Fibroblast of villous mesenchyme (primary cell): ENCODE measurements around the gene POU2F3. TPM values are rescaled to one million over a fixed set of nuclear protein-coding genes. Genes with fewer than 3 reads are reported as not detected.
"Not testable (repeated sequence)": the region's sequence is repeated elsewhere in the genome, so short reads cannot be mapped to it uniquely, and the experiment has no call there.

Experiments used
- DNase-seq: peaks from one replicate; pipeline ENCODE4 v3.0.0-alpha.2; 2010; ENCODE audit warnings: low read depth
- H3K4me3 ChIP-seq: 2 replicates; pipeline ENCODE4 v1.5.1; 2011; ENCODE audit warnings: low read depth, mild to moderate bottlenecking, low read length
- total RNA-seq: library from RNA; depleted of rRNA; stranded (reverse); fragments of >200 nt; gene quantifications from 2 replicates; pipeline ENCODE4 v1.2.3, GENCODE V29; 2012
- TF ChIP-seq, protein P1 (sequence below): IDR thresholded peaks from 2 replicates; pipeline ENCODE4 v1.5.1; 2012; ENCODE audit warnings: low read depth, mild to moderate bottlenecking, low read length; ENCODE audit not compliant: insufficient read depth

Gene POU2F3
- total RNA-seq, 1 donor, result under 0.01 TPM

DNA sequence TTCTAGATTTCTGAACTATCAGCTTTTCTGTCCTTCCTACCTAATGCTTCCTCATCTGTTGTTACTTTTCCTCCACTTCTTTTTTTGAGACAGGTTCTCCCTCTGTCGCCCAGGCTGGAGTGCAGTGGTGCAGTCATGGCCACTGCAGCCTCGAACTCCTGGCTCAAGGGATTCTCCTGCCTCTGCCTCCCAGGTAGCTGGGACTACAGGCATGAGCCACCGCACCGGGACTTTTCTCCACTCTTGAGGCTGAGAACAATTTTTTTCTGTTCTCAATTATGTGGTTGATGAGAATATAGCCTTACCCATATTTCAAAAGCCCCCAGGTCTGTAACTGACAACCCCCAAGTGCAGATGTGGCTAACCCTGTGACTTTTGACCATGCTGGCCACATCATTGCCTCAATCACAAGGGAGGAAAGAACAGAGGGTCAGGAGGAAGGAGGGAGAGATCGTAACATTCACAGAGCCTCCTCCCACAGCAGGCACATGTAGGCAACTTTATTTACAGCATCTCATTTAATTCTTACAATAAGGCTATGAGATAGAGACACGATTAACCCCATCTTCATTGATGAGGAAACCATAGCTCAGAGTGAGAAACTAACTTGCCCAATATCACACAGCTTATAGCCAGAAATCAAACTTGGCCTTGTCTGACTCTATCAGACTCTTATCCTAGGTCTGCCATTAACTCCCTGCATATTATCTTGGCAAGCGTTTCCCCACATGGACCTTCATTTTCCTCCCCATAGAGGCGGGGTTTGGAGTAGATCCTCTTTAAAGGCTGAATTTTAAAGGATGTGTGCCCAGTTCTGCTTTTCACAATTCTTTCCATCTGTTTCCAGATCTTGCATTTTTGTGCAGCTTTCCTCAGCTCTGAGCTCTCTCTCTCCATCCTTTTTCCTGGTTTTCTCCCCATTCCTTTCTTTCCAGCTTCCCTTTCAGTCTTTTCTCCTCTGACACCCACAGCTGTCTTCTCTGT is 9.6 kb downstream of the POU2F3 start:
- DNase-seq, result no peak
- no peak overlapping the region for H3K4me3 ChIP-seq
- TF ChIP-seq, protein P1, sequence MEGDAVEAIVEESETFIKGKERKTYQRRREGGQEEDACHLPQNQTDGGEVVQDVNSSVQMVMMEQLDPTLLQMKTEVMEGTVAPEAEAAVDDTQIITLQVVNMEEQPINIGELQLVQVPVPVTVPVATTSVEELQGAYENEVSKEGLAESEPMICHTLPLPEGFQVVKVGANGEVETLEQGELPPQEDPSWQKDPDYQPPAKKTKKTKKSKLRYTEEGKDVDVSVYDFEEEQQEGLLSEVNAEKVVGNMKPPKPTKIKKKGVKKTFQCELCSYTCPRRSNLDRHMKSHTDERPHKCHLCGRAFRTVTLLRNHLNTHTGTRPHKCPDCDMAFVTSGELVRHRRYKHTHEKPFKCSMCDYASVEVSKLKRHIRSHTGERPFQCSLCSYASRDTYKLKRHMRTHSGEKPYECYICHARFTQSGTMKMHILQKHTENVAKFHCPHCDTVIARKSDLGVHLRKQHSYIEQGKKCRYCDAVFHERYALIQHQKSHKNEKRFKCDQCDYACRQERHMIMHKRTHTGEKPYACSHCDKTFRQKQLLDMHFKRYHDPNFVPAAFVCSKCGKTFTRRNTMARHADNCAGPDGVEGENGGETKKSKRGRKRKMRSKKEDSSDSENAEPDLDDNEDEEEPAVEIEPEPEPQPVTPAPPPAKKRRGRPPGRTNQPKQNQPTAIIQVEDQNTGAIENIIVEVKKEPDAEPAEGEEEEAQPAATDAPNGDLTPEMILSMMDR, result no peak

DNA sequence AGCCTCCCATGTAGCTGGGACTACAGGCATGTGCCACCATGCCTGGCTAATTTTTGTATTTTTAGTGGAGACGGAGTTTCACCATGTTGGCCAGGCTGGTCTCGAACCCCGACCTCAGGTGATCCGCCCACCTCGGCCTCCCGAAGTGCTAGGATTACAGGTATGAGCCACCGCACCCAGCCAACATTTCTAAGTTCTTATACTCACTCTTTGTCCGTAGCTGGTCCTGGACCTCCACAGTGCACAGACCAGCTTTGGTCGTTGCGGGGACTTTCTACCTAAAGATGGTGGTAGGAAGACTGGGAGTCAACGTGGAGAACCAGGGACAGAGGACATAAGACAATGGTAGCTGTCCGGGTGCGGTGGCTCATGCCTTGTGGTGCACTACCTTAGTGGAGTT is 13.4 kb downstream of the POU2F3 start:
- H3K4me3 ChIP-seq, DNase-seq: not testable (repeated sequence)

DNA sequence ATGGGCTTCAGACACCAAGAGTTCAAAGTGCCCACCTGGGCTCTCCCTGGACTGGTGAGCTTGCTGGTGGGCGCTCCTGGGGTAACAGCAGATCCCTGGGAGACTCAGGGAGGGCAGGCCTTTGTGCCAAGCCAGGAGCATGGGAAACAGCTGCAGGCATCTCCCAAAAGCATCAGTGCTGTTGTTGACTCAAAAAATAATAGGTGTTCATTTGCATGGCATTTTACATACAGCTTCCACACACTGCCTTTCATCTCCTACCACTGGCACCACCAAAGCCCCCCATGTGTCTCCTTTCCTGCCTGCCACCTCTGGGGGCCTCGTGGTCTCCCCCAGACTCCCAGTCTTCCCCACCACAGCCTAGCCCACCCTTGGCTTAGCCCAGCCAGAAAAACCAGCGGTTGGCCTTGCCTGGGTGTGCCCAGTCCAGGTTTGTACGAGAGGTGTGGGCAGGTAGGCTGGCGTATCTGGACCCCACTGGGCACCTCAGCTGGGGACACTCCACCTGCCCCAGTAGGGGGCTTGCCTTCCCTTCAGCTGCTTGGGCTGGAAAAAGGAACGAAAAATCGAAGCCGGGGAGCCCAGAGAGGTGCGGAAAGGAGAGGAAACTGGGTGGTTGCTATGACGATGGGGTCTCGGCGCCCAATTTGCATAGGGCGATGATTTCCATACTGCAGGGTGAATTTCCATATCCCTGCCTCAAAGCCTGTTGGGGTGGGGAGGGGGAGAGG is 15.0 kb downstream of the POU2F3 start:
- TF ChIP-seq, protein P1, result no peak
- no peak overlapping the region for H3K4me3 ChIP-seq

DNA sequence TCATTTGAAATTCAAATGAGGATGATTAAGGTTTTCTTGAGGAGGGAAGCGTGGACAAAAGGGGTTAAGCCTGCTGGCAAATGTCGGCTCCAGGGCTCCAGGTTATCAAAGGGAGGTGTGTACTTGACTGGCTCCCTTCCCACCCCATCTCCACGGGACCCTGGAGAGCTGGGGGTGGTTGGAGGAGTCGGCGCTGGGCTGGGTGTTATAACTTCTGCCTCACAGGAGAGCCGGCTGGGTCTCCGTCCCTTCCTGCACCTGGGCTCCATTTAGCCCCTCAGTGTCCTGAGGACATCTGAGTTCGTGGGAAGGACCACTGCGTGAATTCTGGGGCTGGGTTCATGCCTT is 15.6 kb downstream of the POU2F3 start:
- H3K4me3 ChIP-seq, result no peak overlapping the region
- DNase-seq, result no peak
- TF ChIP-seq, protein P1, result no peak

More for the DNA sequence above, 15.0 kb downstream of the POU2F3 start:
- DNase-seq, result no peak

DNA sequence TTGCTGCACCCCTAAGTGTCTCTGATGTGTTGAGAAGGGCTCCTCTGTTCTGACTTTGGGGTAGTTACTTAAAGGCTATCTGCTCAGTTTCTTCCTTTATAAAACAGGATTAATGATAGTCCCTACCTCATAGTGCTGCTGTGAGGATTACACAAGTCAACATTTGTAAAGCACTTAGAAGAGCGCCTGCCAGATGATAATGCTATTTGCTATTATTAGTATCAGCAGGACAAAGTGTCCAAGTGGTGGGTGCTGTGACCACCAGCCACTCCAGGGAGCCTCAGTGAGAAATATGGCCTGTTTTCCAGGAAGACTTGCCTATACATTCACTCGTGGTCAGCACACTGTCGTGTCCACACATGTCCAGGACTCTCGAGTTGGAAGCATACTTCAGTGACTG is 16.2 kb downstream of the POU2F3 start:
- no peak for DNase-seq
- no peak overlapping the region for H3K4me3 ChIP-seq
- TF ChIP-seq, protein P1, result no peak

DNA sequence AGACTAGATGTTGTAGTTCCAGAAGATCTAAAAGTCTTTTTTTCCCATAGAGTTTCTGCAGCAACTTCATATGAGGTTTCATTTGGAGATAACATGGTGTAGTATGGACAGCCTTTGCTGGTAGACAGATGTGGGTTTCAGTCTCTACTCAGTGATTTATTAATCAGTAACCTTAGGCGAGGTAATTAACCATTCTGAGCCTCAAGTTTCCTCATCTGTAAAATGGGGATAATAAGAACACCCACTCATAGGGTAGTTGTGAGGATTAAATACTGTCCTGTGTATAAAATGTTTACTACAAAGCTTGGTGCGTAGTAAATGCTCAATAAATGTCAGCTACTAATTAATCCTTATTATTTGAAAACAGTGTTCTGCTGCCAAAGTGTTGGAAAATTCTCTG is 16.8 kb downstream of the POU2F3 start:
- H3K4me3 ChIP-seq, result no peak overlapping the region
- TF ChIP-seq, protein P1, result no peak
- DNase-seq, result no peak

DNA sequence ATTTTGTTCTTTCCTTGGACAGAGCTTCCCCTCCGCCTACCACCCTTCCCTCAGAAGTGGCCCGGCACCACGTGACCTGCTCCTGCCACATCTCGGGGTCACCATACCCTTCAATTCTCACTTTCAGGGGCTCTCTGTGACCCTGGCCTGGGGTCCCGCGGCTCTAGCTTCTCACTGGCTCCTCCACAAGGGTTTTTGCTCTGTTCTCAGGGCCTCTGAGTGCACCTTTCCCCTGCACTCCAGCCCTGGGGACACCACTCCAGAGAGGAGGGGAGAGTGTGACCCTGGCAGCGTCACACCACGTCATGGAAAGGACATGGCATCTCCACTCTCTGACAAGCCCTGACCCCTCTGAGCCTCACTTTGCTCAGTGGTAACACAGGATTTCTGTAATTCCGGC is 17.4 kb downstream of the POU2F3 start:
- no peak overlapping the region for H3K4me3 ChIP-seq
- TF ChIP-seq, protein P1, result no peak

More for the DNA sequence above, 17.4 kb downstream of the POU2F3 start:
- no peak for DNase-seq
